ENCODE measurements around the gene HAO2. TPM values are rescaled to one million over a fixed set of nuclear protein-coding genes. Genes with fewer than 3 reads are reported as not detected.

HAO2 gene
- total and polyA plus RNA-seq, 2 experiments from 2014 or later: not detected

DNA sequence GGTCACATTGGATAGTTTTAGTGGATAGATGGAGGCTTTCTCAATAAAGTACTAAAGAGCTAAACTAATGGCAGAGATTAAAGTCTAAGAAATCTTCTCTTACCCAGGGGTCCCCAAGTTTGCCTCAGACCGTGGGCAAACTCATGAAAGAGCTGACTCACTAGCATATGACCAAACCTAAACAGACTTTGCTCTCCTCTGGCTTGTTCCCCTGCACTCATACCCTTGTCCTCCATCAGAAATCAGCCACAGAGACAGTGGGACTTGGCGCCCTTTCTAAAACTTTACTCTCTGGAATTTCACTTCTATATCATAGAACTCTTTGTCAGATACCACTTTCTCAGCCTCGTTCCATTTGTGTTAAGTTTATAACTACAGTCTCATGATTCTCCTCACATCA is 29.4 kb downstream of the HAO2 start:
- H4K20me1 ChIP-seq (replicated peaks; ENCODE audit: insufficient read depth): no peaks in the 10 kb centered on the region
- H3F3A ChIP-seq (replicated peaks; ENCODE audit: low read depth): no peaks in the 10 kb centered on the region
- peaks cover 3% of the 10 kb centered on the region for H3K27me3 Mint-ChIP-seq (ENCODE audit: insufficient read depth, low read depth, poor library complexity)
- no peak overlapping the region for H3K4me3 Mint-ChIP-seq
- no peak overlapping the region for H2AFZ ChIP-seq
- no peaks in the 10 kb centered on the region for H3K4me1 ChIP-seq (ENCODE audit: insufficient read depth)
- no peaks in the 10 kb centered on the region for H3K36me3 Mint-ChIP-seq (ENCODE audit: low read depth)
- H3K9me2 ChIP-seq (ENCODE audit: insufficient read depth): peaks cover 5% of the 10 kb centered on the region; the same call in 1 of the 2 replicates
- no peak overlapping the region for H3K27ac Mint-ChIP-seq
- no peak for DNase-seq (ENCODE audit: low spot score)
- no peak overlapping the region for H3K27ac ChIP-seq (ENCODE audit: low read depth)
- H3K4me1 Mint-ChIP-seq: no peaks in the 10 kb centered on the region
- ATAC-seq: no peak
- H3K27me3 ChIP-seq (ENCODE audit: insufficient read depth): no peaks in the 10 kb centered on the region
- no peaks in the 10 kb centered on the region for H3K36me3 ChIP-seq (ENCODE audit: insufficient read depth)
- H3K4me2 ChIP-seq: no peak overlapping the region
- H3K79me2 ChIP-seq (replicated peaks; ENCODE audit: insufficient read depth): no peaks in the 10 kb centered on the region
- TF ChIP-seq ZNF331 (CRISPR knock-in tag; IDR thresholded peaks at IDR 0.05; ENCODE audit: low read depth): no peak
- no peak for TF ChIP-seq NANOG (IDR thresholded peaks at IDR 0.05; ENCODE audit: borderline replicate concordance)
- TF ChIP-seq, protein P1, sequence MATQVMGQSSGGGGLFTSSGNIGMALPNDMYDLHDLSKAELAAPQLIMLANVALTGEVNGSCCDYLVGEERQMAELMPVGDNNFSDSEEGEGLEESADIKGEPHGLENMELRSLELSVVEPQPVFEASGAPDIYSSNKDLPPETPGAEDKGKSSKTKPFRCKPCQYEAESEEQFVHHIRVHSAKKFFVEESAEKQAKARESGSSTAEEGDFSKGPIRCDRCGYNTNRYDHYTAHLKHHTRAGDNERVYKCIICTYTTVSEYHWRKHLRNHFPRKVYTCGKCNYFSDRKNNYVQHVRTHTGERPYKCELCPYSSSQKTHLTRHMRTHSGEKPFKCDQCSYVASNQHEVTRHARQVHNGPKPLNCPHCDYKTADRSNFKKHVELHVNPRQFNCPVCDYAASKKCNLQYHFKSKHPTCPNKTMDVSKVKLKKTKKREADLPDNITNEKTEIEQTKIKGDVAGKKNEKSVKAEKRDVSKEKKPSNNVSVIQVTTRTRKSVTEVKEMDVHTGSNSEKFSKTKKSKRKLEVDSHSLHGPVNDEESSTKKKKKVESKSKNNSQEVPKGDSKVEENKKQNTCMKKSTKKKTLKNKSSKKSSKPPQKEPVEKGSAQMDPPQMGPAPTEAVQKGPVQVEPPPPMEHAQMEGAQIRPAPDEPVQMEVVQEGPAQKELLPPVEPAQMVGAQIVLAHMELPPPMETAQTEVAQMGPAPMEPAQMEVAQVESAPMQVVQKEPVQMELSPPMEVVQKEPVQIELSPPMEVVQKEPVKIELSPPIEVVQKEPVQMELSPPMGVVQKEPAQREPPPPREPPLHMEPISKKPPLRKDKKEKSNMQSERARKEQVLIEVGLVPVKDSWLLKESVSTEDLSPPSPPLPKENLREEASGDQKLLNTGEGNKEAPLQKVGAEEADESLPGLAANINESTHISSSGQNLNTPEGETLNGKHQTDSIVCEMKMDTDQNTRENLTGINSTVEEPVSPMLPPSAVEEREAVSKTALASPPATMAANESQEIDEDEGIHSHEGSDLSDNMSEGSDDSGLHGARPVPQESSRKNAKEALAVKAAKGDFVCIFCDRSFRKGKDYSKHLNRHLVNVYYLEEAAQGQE (IDR thresholded peaks at IDR 0.05; ENCODE audit: unreplicated experiment): no peak
- TF ChIP-seq, protein P2, sequence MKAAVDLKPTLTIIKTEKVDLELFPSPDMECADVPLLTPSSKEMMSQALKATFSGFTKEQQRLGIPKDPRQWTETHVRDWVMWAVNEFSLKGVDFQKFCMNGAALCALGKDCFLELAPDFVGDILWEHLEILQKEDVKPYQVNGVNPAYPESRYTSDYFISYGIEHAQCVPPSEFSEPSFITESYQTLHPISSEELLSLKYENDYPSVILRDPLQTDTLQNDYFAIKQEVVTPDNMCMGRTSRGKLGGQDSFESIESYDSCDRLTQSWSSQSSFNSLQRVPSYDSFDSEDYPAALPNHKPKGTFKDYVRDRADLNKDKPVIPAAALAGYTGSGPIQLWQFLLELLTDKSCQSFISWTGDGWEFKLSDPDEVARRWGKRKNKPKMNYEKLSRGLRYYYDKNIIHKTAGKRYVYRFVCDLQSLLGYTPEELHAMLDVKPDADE (IDR thresholded peaks at IDR 0.05): no peak
- no peak for TF ChIP-seq EZH2 (IDR thresholded peaks at IDR 0.05; ENCODE audit: low read depth, unreplicated experiment)
- no peak for TF ChIP-seq EZH2phosphoT487 (IDR thresholded peaks at IDR 0.05; ENCODE audit: unreplicated experiment)
- no peak for TF ChIP-seq STAT1 (IDR thresholded peaks at IDR 0.05; ENCODE audit: unreplicated experiment)
- no peak for TF ChIP-seq ZNF114 (CRISPR knock-in tag; IDR thresholded peaks at IDR 0.05)
- TF ChIP-seq CTCF (conservative IDR thresholded peaks at IDR 0.05; ENCODE audit: low read depth in 2 of 2): no peak
- no peak for TF ChIP-seq POLR2AphosphoS5 (IDR thresholded peaks at IDR 0.05; ENCODE audit: low read depth)
- TF ChIP-seq JUNB (IDR thresholded peaks at IDR 0.05; ENCODE audit: unreplicated experiment): no peak
- TF ChIP-seq, protein P3, sequence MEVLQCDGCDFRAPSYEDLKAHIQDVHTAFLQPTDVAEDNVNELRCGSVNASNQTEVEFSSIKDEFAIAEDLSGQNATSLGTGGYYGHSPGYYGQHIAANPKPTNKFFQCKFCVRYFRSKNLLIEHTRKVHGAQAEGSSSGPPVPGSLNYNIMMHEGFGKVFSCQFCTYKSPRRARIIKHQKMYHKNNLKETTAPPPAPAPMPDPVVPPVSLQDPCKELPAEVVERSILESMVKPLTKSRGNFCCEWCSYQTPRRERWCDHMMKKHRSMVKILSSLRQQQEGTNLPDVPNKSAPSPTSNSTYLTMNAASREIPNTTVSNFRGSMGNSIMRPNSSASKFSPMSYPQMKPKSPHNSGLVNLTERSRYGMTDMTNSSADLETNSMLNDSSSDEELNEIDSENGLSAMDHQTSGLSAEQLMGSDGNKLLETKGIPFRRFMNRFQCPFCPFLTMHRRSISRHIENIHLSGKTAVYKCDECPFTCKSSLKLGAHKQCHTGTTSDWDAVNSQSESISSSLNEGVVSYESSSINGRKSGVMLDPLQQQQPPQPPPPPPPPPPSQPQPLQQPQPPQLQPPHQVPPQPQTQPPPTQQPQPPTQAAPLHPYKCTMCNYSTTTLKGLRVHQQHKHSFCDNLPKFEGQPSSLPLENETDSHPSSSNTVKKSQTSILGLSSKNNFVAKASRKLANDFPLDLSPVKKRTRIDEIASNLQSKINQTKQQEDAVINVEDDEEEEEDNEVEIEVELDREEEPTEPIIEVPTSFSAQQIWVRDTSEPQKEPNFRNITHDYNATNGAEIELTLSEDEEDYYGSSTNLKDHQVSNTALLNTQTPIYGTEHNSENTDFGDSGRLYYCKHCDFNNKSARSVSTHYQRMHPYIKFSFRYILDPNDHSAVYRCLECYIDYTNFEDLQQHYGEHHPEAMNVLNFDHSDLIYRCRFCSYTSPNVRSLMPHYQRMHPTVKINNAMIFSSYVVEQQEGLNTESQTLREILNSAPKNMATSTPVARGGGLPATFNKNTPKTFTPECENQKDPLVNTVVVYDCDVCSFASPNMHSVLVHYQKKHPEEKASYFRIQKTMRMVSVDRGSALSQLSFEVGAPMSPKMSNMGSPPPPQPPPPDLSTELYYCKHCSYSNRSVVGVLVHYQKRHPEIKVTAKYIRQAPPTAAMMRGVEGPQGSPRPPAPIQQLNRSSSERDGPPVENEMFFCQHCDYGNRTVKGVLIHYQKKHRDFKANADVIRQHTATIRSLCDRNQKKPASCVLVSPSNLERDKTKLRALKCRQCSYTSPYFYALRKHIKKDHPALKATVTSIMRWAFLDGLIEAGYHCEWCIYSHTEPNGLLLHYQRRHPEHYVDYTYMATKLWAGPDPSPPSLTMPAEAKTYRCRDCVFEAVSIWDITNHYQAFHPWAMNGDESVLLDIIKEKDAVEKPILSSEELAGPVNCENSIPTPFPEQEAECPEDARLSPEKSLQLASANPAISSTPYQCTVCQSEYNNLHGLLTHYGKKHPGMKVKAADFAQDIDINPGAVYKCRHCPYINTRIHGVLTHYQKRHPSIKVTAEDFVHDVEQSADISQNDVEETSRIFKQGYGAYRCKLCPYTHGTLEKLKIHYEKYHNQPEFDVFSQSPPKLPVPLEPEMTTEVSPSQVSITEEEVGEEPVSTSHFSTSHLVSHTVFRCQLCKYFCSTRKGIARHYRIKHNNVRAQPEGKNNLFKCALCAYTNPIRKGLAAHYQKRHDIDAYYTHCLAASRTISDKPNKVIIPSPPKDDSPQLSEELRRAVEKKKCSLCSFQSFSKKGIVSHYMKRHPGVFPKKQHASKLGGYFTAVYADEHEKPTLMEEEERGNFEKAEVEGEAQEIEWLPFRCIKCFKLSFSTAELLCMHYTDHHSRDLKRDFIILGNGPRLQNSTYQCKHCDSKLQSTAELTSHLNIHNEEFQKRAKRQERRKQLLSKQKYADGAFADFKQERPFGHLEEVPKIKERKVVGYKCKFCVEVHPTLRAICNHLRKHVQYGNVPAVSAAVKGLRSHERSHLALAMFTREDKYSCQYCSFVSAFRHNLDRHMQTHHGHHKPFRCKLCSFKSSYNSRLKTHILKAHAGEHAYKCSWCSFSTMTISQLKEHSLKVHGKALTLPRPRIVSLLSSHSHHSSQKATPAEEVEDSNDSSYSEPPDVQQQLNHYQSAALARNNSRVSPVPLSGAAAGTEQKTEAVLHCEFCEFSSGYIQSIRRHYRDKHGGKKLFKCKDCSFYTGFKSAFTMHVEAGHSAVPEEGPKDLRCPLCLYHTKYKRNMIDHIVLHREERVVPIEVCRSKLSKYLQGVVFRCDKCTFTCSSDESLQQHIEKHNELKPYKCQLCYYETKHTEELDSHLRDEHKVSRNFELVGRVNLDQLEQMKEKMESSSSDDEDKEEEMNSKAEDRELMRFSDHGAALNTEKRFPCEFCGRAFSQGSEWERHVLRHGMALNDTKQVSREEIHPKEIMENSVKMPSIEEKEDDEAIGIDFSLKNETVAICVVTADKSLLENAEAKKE (CRISPR knock-in tag; IDR thresholded peaks at IDR 0.05): no peak
- no peak for TF ChIP-seq CREB1 (CRISPR knock-in tag; IDR thresholded peaks at IDR 0.05; ENCODE audit: low read depth)
- H3K4me3 ChIP-seq: no peak overlapping the region
- H3K9me3 Mint-ChIP-seq: no peaks in the 10 kb centered on the region
